ENCODE data around the gene TNFAIP3.

DNA sequence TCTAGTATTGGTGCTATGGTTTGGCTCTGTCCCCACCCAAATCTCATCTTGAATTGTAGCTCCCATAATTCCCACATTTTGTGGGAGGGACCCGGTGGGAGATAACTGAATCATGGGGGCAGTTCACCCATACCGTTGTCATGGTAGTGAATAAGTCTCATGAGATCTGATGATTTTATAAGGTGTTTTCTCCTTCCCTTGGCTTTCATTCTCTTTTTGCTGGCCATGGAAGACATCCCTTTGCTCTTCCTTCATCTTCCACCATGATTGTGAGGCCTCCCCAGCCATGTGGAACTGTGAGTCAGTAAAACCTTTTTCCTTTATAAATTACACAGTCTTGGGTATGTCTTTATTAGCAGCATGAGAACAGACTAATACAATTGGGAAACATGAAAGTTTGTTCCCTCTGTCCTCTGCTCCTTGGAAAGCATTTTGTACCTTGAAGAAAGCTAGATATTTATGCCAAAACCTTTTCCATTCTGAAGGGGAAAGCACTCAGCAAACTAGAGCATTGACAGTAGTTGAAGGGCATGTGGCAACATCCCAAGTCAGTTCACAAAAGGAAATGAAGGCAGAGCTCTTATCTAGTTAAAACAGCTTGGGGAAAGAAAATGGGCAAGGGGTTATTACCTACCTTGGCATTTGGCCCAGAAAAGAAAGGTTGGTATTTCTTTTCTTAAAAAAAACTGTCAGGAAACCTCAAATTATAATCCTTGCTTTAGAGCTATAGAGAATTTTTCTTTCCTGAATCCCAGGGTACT, 10.7 kb upstream of the TNFAIP3 start:
- TF ChIP-seq, protein P1, sequence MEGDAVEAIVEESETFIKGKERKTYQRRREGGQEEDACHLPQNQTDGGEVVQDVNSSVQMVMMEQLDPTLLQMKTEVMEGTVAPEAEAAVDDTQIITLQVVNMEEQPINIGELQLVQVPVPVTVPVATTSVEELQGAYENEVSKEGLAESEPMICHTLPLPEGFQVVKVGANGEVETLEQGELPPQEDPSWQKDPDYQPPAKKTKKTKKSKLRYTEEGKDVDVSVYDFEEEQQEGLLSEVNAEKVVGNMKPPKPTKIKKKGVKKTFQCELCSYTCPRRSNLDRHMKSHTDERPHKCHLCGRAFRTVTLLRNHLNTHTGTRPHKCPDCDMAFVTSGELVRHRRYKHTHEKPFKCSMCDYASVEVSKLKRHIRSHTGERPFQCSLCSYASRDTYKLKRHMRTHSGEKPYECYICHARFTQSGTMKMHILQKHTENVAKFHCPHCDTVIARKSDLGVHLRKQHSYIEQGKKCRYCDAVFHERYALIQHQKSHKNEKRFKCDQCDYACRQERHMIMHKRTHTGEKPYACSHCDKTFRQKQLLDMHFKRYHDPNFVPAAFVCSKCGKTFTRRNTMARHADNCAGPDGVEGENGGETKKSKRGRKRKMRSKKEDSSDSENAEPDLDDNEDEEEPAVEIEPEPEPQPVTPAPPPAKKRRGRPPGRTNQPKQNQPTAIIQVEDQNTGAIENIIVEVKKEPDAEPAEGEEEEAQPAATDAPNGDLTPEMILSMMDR (IDR thresholded peaks at IDR 0.05; ENCODE audit: extremely low read depth in 1 of 2, insufficient read depth in 1 of 2, low read depth in 1 of 2, low read length in 2 of 2), result no peak
- TF ChIP-seq POLR2A (IDR thresholded peaks at IDR 0.05; ENCODE audit: low read depth, low read length), result no peak
